Measurements from ENCODE around the gene CHIT1.

The CHIT1 gene

DNA sequence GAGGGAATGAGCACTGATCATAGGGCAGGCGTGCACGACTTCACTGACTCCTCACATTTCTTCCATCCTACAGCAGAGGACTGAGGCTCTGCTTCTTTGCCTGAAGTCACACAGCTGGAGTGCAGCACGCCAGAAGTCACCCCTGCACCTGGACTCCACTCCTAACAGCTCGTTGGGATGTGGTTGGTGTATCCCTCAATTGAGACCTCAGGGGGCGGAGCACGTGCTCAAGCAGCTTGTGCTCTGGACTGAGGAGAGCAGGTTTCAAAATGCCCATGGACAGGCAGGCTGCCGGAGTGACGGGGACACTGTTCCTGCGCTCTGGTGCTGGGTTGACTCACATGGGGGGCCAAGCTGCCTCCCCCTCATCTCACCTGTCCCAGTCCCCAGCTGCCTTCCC, 13.9 kb downstream of the CHIT1 start:
- DNase-seq (ENCODE audit: low read depth): no peak
- TF ChIP-seq, protein P1, sequence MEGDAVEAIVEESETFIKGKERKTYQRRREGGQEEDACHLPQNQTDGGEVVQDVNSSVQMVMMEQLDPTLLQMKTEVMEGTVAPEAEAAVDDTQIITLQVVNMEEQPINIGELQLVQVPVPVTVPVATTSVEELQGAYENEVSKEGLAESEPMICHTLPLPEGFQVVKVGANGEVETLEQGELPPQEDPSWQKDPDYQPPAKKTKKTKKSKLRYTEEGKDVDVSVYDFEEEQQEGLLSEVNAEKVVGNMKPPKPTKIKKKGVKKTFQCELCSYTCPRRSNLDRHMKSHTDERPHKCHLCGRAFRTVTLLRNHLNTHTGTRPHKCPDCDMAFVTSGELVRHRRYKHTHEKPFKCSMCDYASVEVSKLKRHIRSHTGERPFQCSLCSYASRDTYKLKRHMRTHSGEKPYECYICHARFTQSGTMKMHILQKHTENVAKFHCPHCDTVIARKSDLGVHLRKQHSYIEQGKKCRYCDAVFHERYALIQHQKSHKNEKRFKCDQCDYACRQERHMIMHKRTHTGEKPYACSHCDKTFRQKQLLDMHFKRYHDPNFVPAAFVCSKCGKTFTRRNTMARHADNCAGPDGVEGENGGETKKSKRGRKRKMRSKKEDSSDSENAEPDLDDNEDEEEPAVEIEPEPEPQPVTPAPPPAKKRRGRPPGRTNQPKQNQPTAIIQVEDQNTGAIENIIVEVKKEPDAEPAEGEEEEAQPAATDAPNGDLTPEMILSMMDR (IDR thresholded peaks at IDR 0.05; ENCODE audit: insufficient read depth, low read depth, low read length, missing control alignments): no peak

DNA sequence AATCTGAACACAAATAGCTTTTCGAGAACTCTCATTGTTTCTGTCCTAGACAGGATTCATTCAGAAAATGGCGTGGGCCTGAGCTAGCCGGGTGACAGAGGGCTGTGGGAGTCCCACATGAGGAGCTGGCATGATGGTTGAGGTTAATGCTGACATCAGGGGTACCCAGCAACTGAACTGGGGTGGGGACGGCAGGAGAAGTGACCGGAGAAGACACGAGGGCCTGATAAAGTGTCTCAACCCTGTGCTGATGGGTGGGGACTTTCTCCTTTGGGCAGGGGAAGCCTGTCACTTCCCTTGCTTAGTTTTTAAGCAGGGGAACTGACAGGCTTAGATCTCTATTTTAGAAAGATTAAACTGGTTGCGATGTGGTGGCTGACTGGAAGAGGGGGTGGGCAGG, 14.6 kb downstream of the CHIT1 start:
- TF ChIP-seq, protein P1 (IDR thresholded peaks at IDR 0.05; ENCODE audit: insufficient read depth, low read depth, low read length, missing control alignments): no peak
- no peak for DNase-seq (ENCODE audit: low read depth)
- H3K4me3 ChIP-seq (ENCODE audit: low read depth, low read length): no peak overlapping the region

More for the DNA sequence above, 13.9 kb downstream of the CHIT1 start:
- no peak overlapping the region for H3K4me3 ChIP-seq (ENCODE audit: low read depth, low read length)

DNA sequence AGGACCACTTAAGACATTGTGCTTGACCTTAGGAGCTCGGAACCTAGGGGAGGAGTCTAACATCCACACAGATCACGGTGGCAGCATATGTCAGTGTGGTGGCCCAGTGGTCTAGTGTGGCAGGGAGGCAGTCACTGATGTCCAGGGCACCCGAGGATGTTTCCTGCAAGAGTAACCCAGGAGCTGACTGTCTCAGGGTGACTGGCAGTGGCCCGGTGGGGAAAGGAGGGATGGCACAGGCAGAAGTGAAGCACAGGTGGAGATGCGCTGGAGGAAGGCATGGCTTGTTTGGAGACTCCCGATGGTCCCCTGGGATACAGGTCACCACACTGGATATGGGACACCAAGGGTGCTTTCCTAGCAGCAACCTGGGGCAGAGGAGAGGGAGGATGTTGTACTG, 16.3 kb downstream of the CHIT1 start:
- TF ChIP-seq, protein P1 (IDR thresholded peaks at IDR 0.05; ENCODE audit: insufficient read depth, low read depth, low read length, missing control alignments): no peak
- DNase-seq (ENCODE audit: low read depth): no peak
- no peak overlapping the region for H3K4me3 ChIP-seq (ENCODE audit: low read depth, low read length)

DNA sequence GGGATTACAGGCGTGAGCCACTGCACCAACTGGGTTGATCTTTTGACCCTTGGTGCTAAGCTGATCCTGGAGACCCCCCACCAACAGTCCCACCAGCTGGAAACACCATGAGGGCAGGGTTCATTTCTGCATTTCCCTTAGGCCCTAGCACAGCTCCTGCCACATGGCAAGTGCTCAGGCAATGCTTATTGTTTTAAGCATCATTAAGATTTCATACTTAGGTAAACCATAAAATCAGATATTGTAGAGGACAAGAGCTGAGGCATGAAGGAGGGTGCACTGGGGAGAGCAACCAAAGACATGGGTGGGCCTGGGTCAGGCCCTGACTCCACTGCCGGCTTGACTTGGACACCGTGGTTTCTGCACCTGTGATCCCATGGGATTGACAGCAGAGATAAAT, 17.7 kb downstream of the CHIT1 start:
- TF ChIP-seq, protein P1 (IDR thresholded peaks at IDR 0.05; ENCODE audit: insufficient read depth, low read depth, low read length, missing control alignments): no peak
- no peak for DNase-seq (ENCODE audit: low read depth)
- H3K4me3 ChIP-seq (ENCODE audit: low read depth, low read length): no peak overlapping the region

DNA sequence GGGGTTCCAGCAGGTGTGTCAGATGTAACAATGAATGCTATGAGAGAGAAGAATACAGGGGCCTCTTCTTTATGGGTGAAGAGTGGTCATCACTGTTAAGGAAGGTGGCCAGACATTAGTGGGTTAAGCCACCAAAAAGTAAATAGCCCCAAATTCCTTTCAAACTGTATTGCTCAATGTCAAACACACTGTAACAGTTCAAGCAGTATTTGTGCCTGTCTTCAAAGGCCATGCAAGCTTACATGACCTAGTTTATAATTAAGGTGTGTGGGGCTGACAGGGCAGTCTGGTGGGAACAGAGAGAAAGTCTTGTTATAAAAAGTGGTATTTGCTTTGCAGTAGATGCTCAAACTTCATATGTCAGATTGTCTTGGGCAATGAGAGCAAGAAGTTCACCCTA, 18.5 kb downstream of the CHIT1 start:
- no peak for DNase-seq (ENCODE audit: low read depth)
- TF ChIP-seq, protein P1 (IDR thresholded peaks at IDR 0.05; ENCODE audit: insufficient read depth, low read depth, low read length, missing control alignments): no peak
- no peak overlapping the region for H3K4me3 ChIP-seq (ENCODE audit: low read depth, low read length)

DNA sequence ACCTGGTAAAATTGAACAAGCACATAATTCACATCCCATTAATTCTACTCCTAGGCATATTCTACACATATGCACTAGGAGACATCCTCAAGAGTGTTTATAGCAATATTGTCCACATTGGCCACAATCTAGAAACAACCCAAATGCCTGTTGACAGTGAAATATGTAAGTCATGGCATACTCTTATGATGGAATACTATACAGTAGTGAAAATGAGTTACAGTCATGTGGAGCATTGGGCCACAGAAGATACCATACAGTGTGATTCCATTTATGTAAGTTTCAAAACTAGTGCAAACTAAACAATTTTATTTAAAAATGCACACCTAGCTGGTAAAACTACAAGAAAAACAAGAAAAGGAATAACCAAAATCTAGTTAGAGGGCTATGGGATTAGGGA, 19.1 kb downstream of the CHIT1 start:
- TF ChIP-seq, protein P1 (IDR thresholded peaks at IDR 0.05; ENCODE audit: insufficient read depth, low read depth, low read length, missing control alignments): no peak
- no peak for DNase-seq (ENCODE audit: low read depth)
- no peak overlapping the region for H3K4me3 ChIP-seq (ENCODE audit: low read depth, low read length)

DNA sequence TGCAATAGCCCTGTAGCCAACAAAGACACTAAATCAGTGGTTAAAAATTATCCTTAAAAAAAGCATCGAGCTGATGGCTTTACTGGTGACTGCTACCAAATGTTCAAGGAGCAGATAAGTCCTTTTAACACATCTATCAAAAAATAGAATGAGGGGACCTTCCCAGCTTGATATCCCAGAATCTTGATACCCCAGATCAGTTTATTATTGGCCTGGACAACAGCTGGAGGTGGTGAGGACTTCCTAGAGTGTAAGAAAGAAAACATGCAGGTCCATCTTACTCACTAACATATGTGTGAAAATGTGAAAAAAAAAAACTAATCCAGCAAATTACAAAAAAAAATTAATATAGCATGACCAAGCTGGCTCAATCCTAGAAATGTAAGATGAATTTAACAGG, 21.3 kb downstream of the CHIT1 start:
- no peak for DNase-seq (ENCODE audit: low read depth)
- no peak overlapping the region for H3K4me3 ChIP-seq (ENCODE audit: low read depth, low read length)
- TF ChIP-seq, protein P1 (IDR thresholded peaks at IDR 0.05; ENCODE audit: insufficient read depth, low read depth, low read length, missing control alignments): no peak

Data from GM12865 (cell line).